VCaP (cell line): ENCODE results near the gene FAM200A.

ENCODE experiments used
- H3K27ac ChIP-seq: fragments of 450-650 bp; 2 replicates; pipeline ENCODE4 v1.5.1; 2017
- CTCF ChIP-seq: fragments of 450-650 bp; conservative IDR thresholded peaks from 2 replicates; pipeline ENCODE4 v1.5.1; 2017; ENCODE audit warnings: mild to moderate bottlenecking, moderate library complexity

Gene FAM200A

DNA sequence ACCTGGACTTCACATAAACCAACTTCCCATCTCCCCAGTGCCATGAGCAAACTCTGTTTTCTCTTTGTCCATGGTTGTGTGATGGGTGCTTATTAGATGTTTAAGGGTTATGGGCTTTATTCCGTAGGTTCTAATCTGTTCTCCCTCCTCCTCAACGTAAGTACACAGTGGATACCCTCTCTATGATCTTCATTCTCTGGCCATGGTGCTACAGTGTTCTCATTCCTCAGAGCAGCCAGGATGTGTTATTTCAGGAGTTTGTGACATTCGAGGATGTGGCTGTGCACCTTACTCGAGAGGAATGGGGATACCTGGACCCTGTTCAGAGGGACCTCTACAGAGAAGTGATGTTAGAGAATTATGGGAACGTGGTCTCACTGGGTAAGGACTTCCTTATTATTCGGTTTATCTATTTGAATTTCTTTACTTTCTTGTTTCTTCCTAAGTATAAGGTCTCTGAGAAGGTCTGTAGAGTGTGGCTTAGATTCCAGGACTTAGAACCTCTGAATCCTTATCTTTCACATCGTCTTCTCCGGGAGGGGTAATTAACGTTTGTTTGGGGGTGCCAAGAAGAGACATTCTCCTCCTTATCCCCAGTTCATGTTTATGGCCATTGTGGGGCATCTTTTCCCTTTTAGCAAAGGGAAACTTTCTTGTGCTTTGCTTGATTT, 10.3 kb upstream of the FAM200A start:
- TF ChIP-seq CTCF = no peak
- no peak overlapping the region for H3K27ac ChIP-seq

GRCh38 chr7:99561737-99562051, 9.8 kb upstream of the FAM200A start:
- no peak overlapping the region for H3K27ac ChIP-seq

GRCh38 chr7:99560834-99561736, 9.2 kb upstream of the FAM200A start:
- H3K27ac ChIP-seq = no peak overlapping the region

More at GRCh38 chr7:99561737-99562051, 9.8 kb upstream of the FAM200A start:
- no peak for TF ChIP-seq CTCF

DNA sequence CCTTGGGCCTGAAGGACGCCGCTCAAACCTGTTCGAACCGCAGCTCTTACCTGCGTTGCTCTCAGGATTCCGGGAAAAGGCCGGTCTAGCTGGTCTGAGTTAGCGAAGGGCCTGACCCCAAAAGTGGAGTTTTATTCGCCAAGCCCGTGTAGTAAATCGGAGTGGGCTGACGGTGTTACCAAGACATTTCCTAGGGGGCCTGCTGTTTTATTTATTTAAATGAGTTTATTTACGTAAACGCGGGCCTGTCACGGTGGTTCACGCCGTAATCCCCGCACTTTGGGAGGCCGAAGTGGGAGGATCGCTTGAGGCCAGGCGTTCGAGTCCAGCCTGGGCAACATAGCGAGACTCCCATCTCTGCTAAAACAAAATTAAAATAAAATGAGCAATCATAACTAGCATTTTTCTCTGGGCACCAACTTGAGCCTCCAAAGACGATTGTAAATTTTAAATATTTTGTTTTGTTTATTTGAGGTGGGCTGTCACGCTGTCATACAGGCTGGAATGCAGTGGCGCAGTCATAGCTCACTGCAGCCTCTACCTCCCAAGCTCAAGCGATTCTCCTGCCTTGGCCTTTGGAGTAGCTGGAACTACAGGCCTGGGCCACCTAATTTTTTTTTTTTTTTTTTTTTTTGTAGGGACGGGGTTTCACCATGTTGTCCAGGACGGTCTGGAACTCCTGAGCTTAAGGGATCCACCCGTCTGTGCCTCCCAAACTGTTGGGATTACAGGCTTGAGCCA, 7.4 kb upstream of the FAM200A start:
- no peak overlapping the region for H3K27ac ChIP-seq

More at GRCh38 chr7:99560834-99561736, 9.2 kb upstream of the FAM200A start:
- TF ChIP-seq CTCF = no peak

DNA sequence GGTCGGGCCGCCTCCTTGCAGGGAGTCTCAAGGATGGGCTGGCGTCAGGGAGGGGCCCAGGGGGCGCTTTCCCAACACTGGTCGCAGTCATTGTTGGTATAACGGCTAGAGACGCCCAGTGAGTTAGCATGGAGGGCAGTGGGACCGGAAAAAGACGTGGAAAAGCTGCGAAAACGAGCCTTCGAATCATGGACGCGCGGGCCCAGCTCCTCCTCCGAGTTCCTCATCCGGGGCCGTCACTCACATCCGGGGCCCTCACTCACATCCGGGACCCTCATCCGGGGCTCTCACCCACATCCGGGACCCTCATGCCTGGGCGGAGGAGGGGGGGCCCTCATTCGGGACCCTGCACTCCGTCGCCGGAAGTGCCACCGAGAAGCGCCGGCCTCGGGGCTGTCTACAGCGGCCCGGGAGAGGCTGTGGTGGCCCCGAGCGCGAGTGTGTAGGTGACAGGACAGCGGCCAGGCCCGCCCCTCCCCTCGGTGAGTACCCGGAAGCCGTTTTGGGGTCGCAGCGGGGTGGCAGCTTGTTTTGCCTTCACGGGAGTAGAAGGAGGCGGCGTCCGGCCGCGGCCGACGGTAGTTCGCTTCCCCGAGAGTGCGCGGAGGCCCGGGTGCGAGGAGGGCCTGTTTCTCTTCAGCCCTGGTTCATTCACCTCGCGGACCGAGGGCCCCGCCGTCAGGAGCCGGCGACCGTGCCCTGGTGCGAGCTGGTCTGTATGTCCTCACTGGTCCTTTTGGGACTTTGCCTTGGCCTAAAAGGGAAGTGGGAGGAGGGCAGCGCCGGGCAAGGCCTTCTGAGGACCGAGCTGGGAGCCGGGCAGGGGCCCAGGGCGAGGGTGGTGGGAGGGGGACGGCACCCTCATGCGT, 6.6 kb upstream of the FAM200A start, which contains the start of gene ZNF655:
ZNF655 (plus strand) TSS at position 337 of the 869 bp plus-strand sequence. CDS start 1,918 bp downstream, outside the sequence.
- no peak within 1 kb of the TSS for H3K27ac ChIP-seq
- TF ChIP-seq CTCF = no peak

More for the DNA sequence above, 7.4 kb upstream of the FAM200A start:
- no peak for TF ChIP-seq CTCF

DNA sequence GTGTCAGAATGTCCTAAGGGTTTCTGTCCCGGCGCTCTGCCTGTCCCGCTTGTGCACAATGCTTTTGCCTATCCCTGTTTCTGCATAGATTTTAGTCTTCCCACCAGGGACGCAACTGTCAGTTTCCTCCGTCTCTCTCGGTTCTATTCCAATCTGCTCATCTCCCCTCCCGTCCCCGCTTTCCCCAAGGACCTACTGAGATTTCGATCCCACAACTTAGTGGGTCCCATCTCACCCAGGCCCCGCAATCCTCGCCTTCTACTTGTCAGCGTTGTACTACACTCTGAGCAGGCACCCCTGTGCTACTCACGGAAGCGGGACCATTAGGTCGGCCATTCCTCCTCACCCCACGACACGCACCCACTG, 6.0 kb upstream of the FAM200A start:
- no peak for TF ChIP-seq CTCF
- H3K27ac ChIP-seq = no peak overlapping the region
